Kidney (tissue), 14 donors: ENCODE results near the gene PPP1R13L. TPM values are rescaled to one million over a fixed set of nuclear protein-coding genes. Genes with fewer than 3 reads are reported as not detected.
A peak's percentile ranks its signal among the peaks of the same experiment; 100 is the strongest.

Source experiments
- DNase-seq, 5 donors: peaks; one replicate each; pipeline ENCODE4 v3.0.0-alpha.2; 2013 to 2020
- FAIRE-seq: peaks from 2 replicates; lab custom pipeline; 2012; peaks lifted over from hg19 to GRCh38; lab: Jason Lieb, UNC
- H3K27ac ChIP-seq, 2 donors: one replicate each; pipeline ENCODE4 v1.7.0; 2013; ENCODE audit warnings: low read depth in 2 of 2, low read length in 2 of 2, inconsistent platforms in 1 of 2
- H3K27me3 ChIP-seq: one replicate; pipeline ENCODE4 v1.7.1; 2013; ENCODE audit warnings: low read length, inconsistent platforms; ENCODE audit not compliant: control insufficient read depth, insufficient read depth
- H3K36me3 ChIP-seq, 3 donors: one replicate each; pipeline versions ENCODE4 v1.7.0 to v1.7.1; 2013; ENCODE audit warnings: low read length in 3 of 3, control low read depth in 1 of 3, inconsistent platforms in 1 of 3; ENCODE audit not compliant: insufficient read depth in 3 of 3, control insufficient read depth in 2 of 3
- H3K4me1 ChIP-seq, 3 donors: one replicate each; pipeline versions ENCODE4 v1.7.0 to v1.7.1; 2013; ENCODE audit warnings: low read length in 3 of 3, inconsistent platforms in 1 of 3, low read depth in 1 of 3; ENCODE audit not compliant: control insufficient read depth in 2 of 3, insufficient read depth in 2 of 3
- H3K4me3 ChIP-seq, 3 donors: one replicate each; pipeline versions ENCODE4 v1.7.0 to v1.8.1; 2013; ENCODE audit warnings: low read length in 3 of 3, control low read depth in 1 of 3, inconsistent platforms in 1 of 3
- H3K9ac ChIP-seq, 3 donors: one replicate each; pipeline versions ENCODE4 v1.7.0 to v1.7.1; 2013; ENCODE audit warnings: low read length in 3 of 3, control low read depth in 1 of 3, inconsistent platforms in 1 of 3
- H3K9me3 ChIP-seq, 3 donors: one replicate each; pipeline versions ENCODE4 v1.7.0 to v1.7.1; 2013; ENCODE audit warnings: low read length in 3 of 3, control low read depth in 1 of 3, inconsistent platforms in 1 of 3; ENCODE audit not compliant: control insufficient read depth in 2 of 3, insufficient read depth in 1 of 3
- CTCF ChIP-seq: IDR thresholded peaks from 3 replicates; pipeline ENCODE4 v1.5.1; 2012; ENCODE audit warnings: mild to moderate bottlenecking, moderate library complexity, borderline replicate concordance; ENCODE audit not compliant: insufficient read depth; ENCODE audit errors: extremely low read depth
- intact Hi-C: fragments of 100-400 bp; cut with DNase I; formaldehyde crosslinking; loops from one replicate; pipeline ENCODE4 v1.11.1; 2022
- polyA plus RNA-seq: library from polyadenylated mRNA; stranded (reverse); fragments of 350-450 nt; fragmentation: Illumina TruSeq; extraction: RNeasy Lipid Tissue Mini Kit (QIAGEN cat#74804); gene quantifications from one replicate; pipeline ENCODE4 v1.2.3, GENCODE V29; 2014; ENCODE audit warnings: low read depth, low replicate concordance; ENCODE audit not compliant: insufficient read depth
- total RNA-seq: library from RNA; stranded (reverse); fragmentation: NEBNext Ultra II Directional; extraction: Animal tissue kit (Norgen Biotek cat#: 25700); gene quantifications from one replicate; pipeline ENCODE4 v1.2.1, GENCODE V29; 2021
- donor health status: control.
- donor health status: control.
- donor health status: control.
- donor health status: control.
- donor health status: control.
- donor health status: DM: yes; HTN: yes; CAD: no.
- donor health status: Normal renal cell carcinoma (clear cell type).

PPP1R13L gene
- total and polyA plus RNA-seq, 2 donors from 2014 or later: 21.4 to 32.4 TPM

- H3K36me3 ChIP-seq: no peaks in the 10 kb centered on the region
- H3K4me1 ChIP-seq: peaks cover 0 to 10% (median 5%) of the 10 kb centered on the region in 3 donors
- no peak for DNase-seq
- FAIRE-seq: no peak
- no peak for TF ChIP-seq CTCF
- H3K9ac ChIP-seq: no peak overlapping the region
- intact Hi-C loops: no loop called here
- H3K27ac ChIP-seq: peak overlapping the region in 1 of 2 donors; percentile 93
- no peak overlapping the region for H3K4me3 ChIP-seq
- H3K27me3 ChIP-seq: no peaks in the 10 kb centered on the region
- no peaks in the 10 kb centered on the region for H3K9me3 ChIP-seq
Observed at GRCh38 chr19:45442408-45442777, 37.5 kb upstream of the PPP1R13L start.

DNA sequence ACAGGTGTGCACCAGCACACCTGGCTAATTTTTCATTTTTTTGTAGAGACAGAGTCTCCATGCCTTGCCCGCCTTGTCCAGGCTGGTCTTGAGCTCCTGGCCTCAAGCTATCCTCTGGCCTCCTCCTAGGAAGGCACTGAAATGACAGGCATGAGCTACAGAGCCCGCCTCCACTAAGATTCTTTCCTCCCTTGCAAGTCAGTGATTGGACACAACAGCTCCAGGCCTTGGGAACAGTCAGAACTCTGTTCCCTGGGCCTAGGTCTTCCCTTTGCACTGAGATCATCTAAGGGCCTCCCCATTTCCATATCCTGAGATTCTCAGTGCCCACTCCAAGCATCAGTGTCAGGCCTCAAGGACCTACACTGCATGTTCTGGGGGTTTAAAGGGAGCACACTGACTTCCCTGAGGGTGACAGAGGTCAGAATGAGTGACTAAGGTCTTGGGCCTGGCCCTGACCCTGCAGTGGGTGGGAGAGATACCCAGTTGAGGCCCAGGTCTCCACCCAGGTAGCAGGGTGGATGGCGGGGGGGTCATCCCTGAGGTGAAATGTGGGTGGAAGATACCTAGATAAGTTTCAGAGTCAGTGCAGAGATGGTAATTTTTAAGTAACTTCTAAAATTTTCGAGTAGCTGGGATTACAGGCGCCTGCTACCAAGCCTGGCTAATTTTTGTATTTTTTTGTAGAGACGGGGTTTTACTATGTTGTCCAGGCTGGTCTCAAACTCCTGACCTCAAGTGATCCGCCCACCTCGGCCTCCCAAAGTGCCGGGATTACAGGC lies 36.2 kb upstream of the PPP1R13L start:
- FAIRE-seq (no peak), DNase-seq (peak in 1 of 5 donors; percentile 48)
- intact Hi-C loops: no loop called here
- Histone ChIP-seq H3K27me3 (no peaks in the 10 kb centered on the region), H3K4me1 (peaks cover 0 to 10% (median 5%) of the 10 kb centered on the region in 3 donors), H3K27ac (peak overlapping the region in 1 of 2 donors; percentile 88), H3K4me3 (no peak overlapping the region), H3K9me3 (no peaks in the 10 kb centered on the region), H3K9ac (no peak overlapping the region), H3K36me3 (no peaks in the 10 kb centered on the region)
- TF ChIP-seq CTCF: no peak

- Histone ChIP-seq H3K9ac (peak overlapping the region in 1 of 3 donors; percentile 71), H3K36me3 (no peaks in the 10 kb centered on the region), H3K4me1 (peaks cover 0 to 10% (median 5%) of the 10 kb centered on the region in 3 donors), H3K4me3 (peak overlapping the region in 2 of 3 donors; percentile 30 to 55), H3K27me3 (no peaks in the 10 kb centered on the region), H3K27ac (peak overlapping the region; percentile 88 to 89), H3K9me3 (no peaks in the 10 kb centered on the region)
- DNase-seq (no peak), FAIRE-seq (no peak)
- no peak for TF ChIP-seq CTCF
- intact Hi-C loops: no loop called here
Observed at GRCh38 chr19:45440259-45440638, 35.4 kb upstream of the PPP1R13L start.
